ENCODE data around the gene ATP6V0A1.
A peak's percentile ranks its signal among the peaks of the same experiment; 100 is the strongest.

Gene ATP6V0A1

GRCh38 chr17:42562388-42563142 is 103.9 kb downstream of the ATP6V0A1 start:
- DNase-seq (ENCODE audit: low spot score) = peak; percentile 41

GRCh38 chr17:42563143-42563509 is 104.4 kb downstream of the ATP6V0A1 start:
- no peak for DNase-seq (ENCODE audit: low spot score)

GRCh38 chr17:42563543-42563942 is 104.9 kb downstream of the ATP6V0A1 start:
- DNase-seq (ENCODE audit: low spot score) = no peak

GRCh38 chr17:42563950-42564349 is 105.3 kb downstream of the ATP6V0A1 start:
- no peak for DNase-seq (ENCODE audit: low spot score)

- DNase-seq (ENCODE audit: low spot score) = no peak
These were observed 106.3 kb downstream of the ATP6V0A1 start for GRCh38 chr17:42564815-42565522.

GRCh38 chr17:42565523-42566214 is 107.0 kb downstream of the ATP6V0A1 start:
- DNase-seq (ENCODE audit: low spot score) = no peak

GRCh38 chr17:42566215-42566882 is 107.7 kb downstream of the ATP6V0A1 start:
- no peak for DNase-seq (ENCODE audit: low spot score)

GRCh38 chr17:42566883-42567573 is 108.3 kb downstream of the ATP6V0A1 start, which contains the start of gene MLX:
MLX (plus strand) TSS chr17:42567100; CDS start chr17:42567125, 25 bp downstream.
- peak; percentile 100 for DNase-seq (ENCODE audit: low spot score)

- DNase-seq (ENCODE audit: low spot score) = no peak
These were observed 109.8 kb downstream of the ATP6V0A1 start for GRCh38 chr17:42568341-42569111.

GRCh38 chr17:42571435-42572225 is 113.0 kb downstream of the ATP6V0A1 start:
- no peak for DNase-seq (ENCODE audit: low spot score)
